Measurements from ENCODE around the gene VPS4B. TPM values are rescaled to one million over a fixed set of nuclear protein-coding genes. Genes with fewer than 3 reads are reported as not detected.
"Not testable (repeated sequence)": the region's sequence is repeated elsewhere in the genome, so short reads cannot be mapped to it uniquely, and the experiment has no call there.

The VPS4B gene
- polyA plus RNA-seq, 3 donors: 15.4 to 48.8 (median 26.7) TPM

DNA sequence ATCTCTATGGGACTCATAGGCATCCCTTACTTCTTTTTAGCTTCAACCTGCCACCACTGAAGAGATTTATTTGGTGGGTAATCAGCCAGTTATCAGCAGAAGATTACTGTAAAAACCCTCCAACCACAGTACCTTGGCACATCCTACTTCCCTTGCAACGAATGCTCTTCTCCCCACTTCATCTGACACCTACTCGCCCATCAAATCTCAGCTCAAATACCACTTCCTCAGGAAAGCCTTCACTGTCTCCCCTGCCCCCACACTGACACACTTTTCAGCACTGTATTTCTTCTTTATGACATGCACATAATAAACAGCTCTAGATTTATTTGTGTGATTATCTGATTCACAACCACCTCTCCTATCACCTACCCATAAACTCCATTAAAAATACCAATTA lies 58.3 kb downstream of the VPS4B start:
- Histone ChIP-seq H3K27ac (ENCODE audit: low read depth in 1 of 2, low read length in 2 of 2) (no peak overlapping the region), H2AFZ (ENCODE audit: insufficient read depth, low read depth, low read length, poor library complexity, severe bottlenecking) (no peak overlapping the region), H3K9me3 (replicated peaks in 1 of 2; ENCODE audit: control insufficient read depth in 1 of 2, insufficient read depth in 1 of 2, low read length in 2 of 2) (no peaks in the 10 kb centered on the region), H3K36me3 (replicated peaks in 1 of 2; ENCODE audit: control insufficient read depth in 1 of 2, insufficient read depth in 2 of 2, low read length in 2 of 2) (peaks cover 14 to 28% of the 10 kb centered on the region in 2 donors), H4K20me1 (ENCODE audit: insufficient read depth, low read length) (no peaks in the 10 kb centered on the region), H3K27me3 (ENCODE audit: control insufficient read depth in 2 of 2, insufficient read depth in 2 of 2, low read length in 2 of 2) (peaks cover 0 to 5% of the 10 kb centered on the region in 2 donors), H3K79me2 (ENCODE audit: insufficient read depth, low read length) (peaks cover 7% of the 10 kb centered on the region), H3K4me3 (replicated peaks in 1 of 3; ENCODE audit: low read depth in 2 of 3, low read length in 3 of 3) (no peak overlapping the region), H3K4me2 (replicated peaks; ENCODE audit: extremely low read depth, low read length, poor library complexity, severe bottlenecking) (no peak overlapping the region), H3K9ac (ENCODE audit: insufficient read depth, low read length, poor library complexity, severe bottlenecking) (no peak overlapping the region), H3K4me1 (ENCODE audit: control insufficient read depth in 1 of 2, insufficient read depth in 2 of 2, low read length in 2 of 2) (peaks cover 14 to 22% of the 10 kb centered on the region in 2 donors)
- Mint-ChIP-seq H3K4me3 (no peak overlapping the region), H3K27me3 (ENCODE audit: low read depth in 3 of 3) (peaks cover 5 to 8% (median 6%) of the 10 kb centered on the region in 3 donors), H3K4me1 (peaks cover 25% of the 10 kb centered on the region), H3K27ac (no peak overlapping the region), H3K9me3 (peaks cover 0 to under 1% (median 0%) of the 10 kb centered on the region in 7 donors), H3K36me3 (peaks cover 19 to 20% of the 10 kb centered on the region in 2 donors)
- intact Hi-C loops (cut with micrococcal nuclease): loop anchor here in 1 of 2 donors (10.0 kb wide), 1 partner anchor 61 kb away; the partner anchor contains the start of gene VPS4B
- WGBS (ENCODE audit: insufficient coverage): 17% methylated on average over 2 of the region's 2 CpGs
- DNase-seq: no peak
- TF ChIP-seq, protein P1, sequence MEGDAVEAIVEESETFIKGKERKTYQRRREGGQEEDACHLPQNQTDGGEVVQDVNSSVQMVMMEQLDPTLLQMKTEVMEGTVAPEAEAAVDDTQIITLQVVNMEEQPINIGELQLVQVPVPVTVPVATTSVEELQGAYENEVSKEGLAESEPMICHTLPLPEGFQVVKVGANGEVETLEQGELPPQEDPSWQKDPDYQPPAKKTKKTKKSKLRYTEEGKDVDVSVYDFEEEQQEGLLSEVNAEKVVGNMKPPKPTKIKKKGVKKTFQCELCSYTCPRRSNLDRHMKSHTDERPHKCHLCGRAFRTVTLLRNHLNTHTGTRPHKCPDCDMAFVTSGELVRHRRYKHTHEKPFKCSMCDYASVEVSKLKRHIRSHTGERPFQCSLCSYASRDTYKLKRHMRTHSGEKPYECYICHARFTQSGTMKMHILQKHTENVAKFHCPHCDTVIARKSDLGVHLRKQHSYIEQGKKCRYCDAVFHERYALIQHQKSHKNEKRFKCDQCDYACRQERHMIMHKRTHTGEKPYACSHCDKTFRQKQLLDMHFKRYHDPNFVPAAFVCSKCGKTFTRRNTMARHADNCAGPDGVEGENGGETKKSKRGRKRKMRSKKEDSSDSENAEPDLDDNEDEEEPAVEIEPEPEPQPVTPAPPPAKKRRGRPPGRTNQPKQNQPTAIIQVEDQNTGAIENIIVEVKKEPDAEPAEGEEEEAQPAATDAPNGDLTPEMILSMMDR (IDR thresholded peaks at IDR 0.05): no peak

GRCh38 chr18:63363420-63363819 lies 58.9 kb downstream of the VPS4B start:
- Histone ChIP-seq H3K36me3 (replicated peaks in 1 of 2; ENCODE audit: control insufficient read depth in 1 of 2, insufficient read depth in 2 of 2, low read length in 2 of 2) (peaks cover 14 to 30% of the 10 kb centered on the region in 2 donors), H3K4me1 (ENCODE audit: control insufficient read depth in 1 of 2, insufficient read depth in 2 of 2, low read length in 2 of 2) (peaks cover 14 to 22% of the 10 kb centered on the region in 2 donors)
- not testable (repeated sequence) for H3K27me3 ChIP-seq (ENCODE audit: control insufficient read depth in 2 of 2, insufficient read depth in 2 of 2, low read length in 2 of 2); H3K9ac ChIP-seq (ENCODE audit: insufficient read depth, low read length, poor library complexity, severe bottlenecking); H2AFZ ChIP-seq (ENCODE audit: insufficient read depth, low read depth, low read length, poor library complexity, severe bottlenecking); H3K4me3 Mint-ChIP-seq; H3K9me3 ChIP-seq (replicated peaks in 1 of 2; ENCODE audit: control insufficient read depth in 1 of 2, insufficient read depth in 1 of 2, low read length in 2 of 2); H3K4me2 ChIP-seq (replicated peaks; ENCODE audit: extremely low read depth, low read length, poor library complexity, severe bottlenecking); H3K27ac Mint-ChIP-seq; H3K79me2 ChIP-seq (ENCODE audit: insufficient read depth, low read length); DNase-seq; H3K9me3 Mint-ChIP-seq; H3K4me3 ChIP-seq (replicated peaks in 1 of 3; ENCODE audit: low read depth in 2 of 3, low read length in 3 of 3); H3K27ac ChIP-seq (ENCODE audit: low read depth in 1 of 2, low read length in 2 of 2); H3K27me3 Mint-ChIP-seq (ENCODE audit: low read depth in 3 of 3); H4K20me1 ChIP-seq (ENCODE audit: insufficient read depth, low read length)
- Mint-ChIP-seq H3K4me1 (peaks cover 21% of the 10 kb centered on the region), H3K36me3 (peaks cover 19 to 22% of the 10 kb centered on the region in 2 donors)
- no CpG with 5 or more reads among the region's 2 CpGs for WGBS (ENCODE audit: insufficient coverage)
- intact Hi-C loops (cut with micrococcal nuclease): loop anchor here in 1 of 2 donors (10.0 kb wide), 1 partner anchor 61 kb away; the partner anchor contains the start of gene VPS4B
